OCI-M2 (cell line): ENCODE measurements around the gene KLHDC3.
"Not testable (repeated sequence)": the region's sequence is repeated elsewhere in the genome, so short reads cannot be mapped to it uniquely, and the experiment has no call there.

Experiments used
- DNase-seq: peaks from one replicate; lab custom pipeline; 2025; ENCODE audit not compliant: unreplicated experiment; lab: John Stamatoyannopoulos, UW

The KLHDC3 gene

GRCh38 chr6:43026365-43026764, 12.3 kb downstream of the KLHDC3 start:
- DNase-seq = no peak

- no peak for DNase-seq
These were observed 15.1 kb downstream of the KLHDC3 start for GRCh38 chr6:43029120-43029519.

- no peak for DNase-seq
These were observed 18.3 kb downstream of the KLHDC3 start for GRCh38 chr6:43032326-43032725.

GRCh38 chr6:43033496-43034189, 19.6 kb downstream of the KLHDC3 start:
- DNase-seq = no peak

GRCh38 chr6:43034190-43034525, 20.1 kb downstream of the KLHDC3 start:
- no peak for DNase-seq

GRCh38 chr6:43035495-43036194, 21.6 kb downstream of the KLHDC3 start:
- no peak for DNase-seq

- no peak for DNase-seq
These were observed 22.7 kb downstream of the KLHDC3 start for GRCh38 chr6:43036712-43037111.

GRCh38 chr6:43037197-43037596, 23.1 kb downstream of the KLHDC3 start:
- DNase-seq = no peak

GRCh38 chr6:43037706-43038105, 23.7 kb downstream of the KLHDC3 start:
- no peak for DNase-seq

- no peak for DNase-seq
These were observed 24.7 kb downstream of the KLHDC3 start for GRCh38 chr6:43038727-43039126.

GRCh38 chr6:43040542-43041257, 26.7 kb downstream of the KLHDC3 start:
- DNase-seq = no peak

GRCh38 chr6:43041475-43041874, 27.4 kb downstream of the KLHDC3 start:
- DNase-seq = not testable (repeated sequence)

- DNase-seq = no peak
These were observed 29.3 kb downstream of the KLHDC3 start for GRCh38 chr6:43043310-43043709.

GRCh38 chr6:43045371-43045930, 31.4 kb downstream of the KLHDC3 start:
- DNase-seq = no peak

GRCh38 chr6:43047998-43048397, 33.9 kb downstream of the KLHDC3 start:
- no peak for DNase-seq

- no peak for DNase-seq
These were observed 36.9 kb downstream of the KLHDC3 start for GRCh38 chr6:43050981-43051380.

GRCh38 chr6:43052225-43052841, 38.3 kb downstream of the KLHDC3 start:
- no peak for DNase-seq

GRCh38 chr6:43052842-43053544, 38.9 kb downstream of the KLHDC3 start:
- DNase-seq = no peak

- peak; percentile 82 for DNase-seq
These were observed 39.6 kb downstream of the KLHDC3 start, which contains the start of gene CUL7 for GRCh38 chr6:43053545-43054205. CUL7 (minus strand) TSS chr6:43053851; CDS start chr6:43052788, 1,063 bp downstream.
